22Rv1 (cell line): ENCODE measurements around the gene KRTAP4-3.

ENCODE experiments used
- ZFX ChIP-seq: fragments of 450-650 bp; IDR thresholded peaks from 2 replicates; pipeline ENCODE4 v1.6.1; 2017; ENCODE audit warnings: antibody characterized with exemption, borderline replicate concordance
- TF ChIP-seq, protein P1 (sequence below): fragments of 450-650 bp; IDR thresholded peaks from 2 replicates; pipeline ENCODE4 v1.5.1; 2017; ENCODE audit warnings: mild to moderate bottlenecking

DNA sequence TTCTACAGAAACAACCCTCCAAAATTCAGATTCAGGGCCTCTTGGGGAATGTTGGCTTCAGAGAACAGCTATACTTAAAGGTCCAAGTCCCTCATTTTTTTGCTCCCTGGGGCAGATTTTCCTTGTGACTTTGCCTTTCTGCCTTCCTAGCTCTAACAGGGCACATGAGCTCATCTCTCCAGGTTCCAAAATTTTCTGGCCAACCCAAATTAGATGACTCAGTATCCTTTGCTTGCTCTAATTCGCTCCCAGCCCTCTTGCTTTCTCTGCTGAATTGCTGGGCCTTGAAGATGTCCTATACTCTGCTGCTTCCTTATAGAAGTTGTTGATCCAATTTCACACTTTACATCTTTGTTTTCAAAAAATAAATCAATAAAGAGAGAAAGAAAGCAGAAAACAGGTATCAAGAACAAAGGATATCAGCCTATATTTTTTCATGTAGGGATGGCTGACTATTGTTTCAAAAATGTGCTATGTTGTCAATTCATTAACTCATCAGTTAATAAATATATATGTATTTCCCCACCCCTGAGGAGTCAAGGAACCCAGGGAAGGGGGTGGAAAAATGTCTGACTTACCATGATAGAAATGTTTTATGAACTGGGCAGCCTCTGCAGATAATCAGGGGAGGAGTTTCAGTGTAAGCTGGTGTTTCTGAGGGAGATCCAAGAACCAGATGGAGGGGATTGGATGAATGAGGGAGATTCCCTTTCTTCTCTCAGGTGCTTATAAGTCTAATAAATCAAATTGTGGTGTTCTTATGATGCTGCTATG is 11.0 kb upstream of the KRTAP4-3 start:
- TF ChIP-seq, protein P1, sequence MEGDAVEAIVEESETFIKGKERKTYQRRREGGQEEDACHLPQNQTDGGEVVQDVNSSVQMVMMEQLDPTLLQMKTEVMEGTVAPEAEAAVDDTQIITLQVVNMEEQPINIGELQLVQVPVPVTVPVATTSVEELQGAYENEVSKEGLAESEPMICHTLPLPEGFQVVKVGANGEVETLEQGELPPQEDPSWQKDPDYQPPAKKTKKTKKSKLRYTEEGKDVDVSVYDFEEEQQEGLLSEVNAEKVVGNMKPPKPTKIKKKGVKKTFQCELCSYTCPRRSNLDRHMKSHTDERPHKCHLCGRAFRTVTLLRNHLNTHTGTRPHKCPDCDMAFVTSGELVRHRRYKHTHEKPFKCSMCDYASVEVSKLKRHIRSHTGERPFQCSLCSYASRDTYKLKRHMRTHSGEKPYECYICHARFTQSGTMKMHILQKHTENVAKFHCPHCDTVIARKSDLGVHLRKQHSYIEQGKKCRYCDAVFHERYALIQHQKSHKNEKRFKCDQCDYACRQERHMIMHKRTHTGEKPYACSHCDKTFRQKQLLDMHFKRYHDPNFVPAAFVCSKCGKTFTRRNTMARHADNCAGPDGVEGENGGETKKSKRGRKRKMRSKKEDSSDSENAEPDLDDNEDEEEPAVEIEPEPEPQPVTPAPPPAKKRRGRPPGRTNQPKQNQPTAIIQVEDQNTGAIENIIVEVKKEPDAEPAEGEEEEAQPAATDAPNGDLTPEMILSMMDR = no peak
- no peak for TF ChIP-seq ZFX
